Suprapubic skin (tissue), 4 donors: Measurements from ENCODE around the gene INPP5F.

ENCODE experiments used
- CTCF ChIP-seq, 2 donors: fragments of 200-600 bp in 1 of 2; fragments of 450-650 bp in 1 of 2; sonication (generic) in 1 of 2; IDR thresholded peaks; one replicate each; pipeline ENCODE4 v1.5.1; 2016 to 2019; ENCODE audit warnings: antibody characterized with exemption in 2 of 2, mild to moderate bottlenecking in 1 of 2, moderate library complexity in 1 of 2
- EP300 ChIP-seq: sonication (generic); formaldehyde crosslinking; IDR thresholded peaks from one replicate; pipeline ENCODE4 v1.6.1; 2017; ENCODE audit warnings: antibody characterized with exemption
- POLR2A ChIP-seq, 2 donors: fragments of 450-650 bp; IDR thresholded peaks; one replicate each; pipeline ENCODE4 v1.6.1; 2017; ENCODE audit warnings: antibody characterized with exemption in 2 of 2, mild to moderate bottlenecking in 2 of 2, moderate library complexity in 2 of 2
- POLR2AphosphoS5 ChIP-seq, 3 donors: sonication (generic); formaldehyde crosslinking; IDR thresholded peaks; one replicate each; pipeline ENCODE4 v1.6.1; 2017; ENCODE audit warnings: antibody characterized with exemption in 3 of 3

GRCh38 chr10:119824299-119824698 is 98.4 kb downstream of the INPP5F start:
- TF ChIP-seq CTCF (IDR thresholded peaks at IDR 0.05): no peak
- no peak for TF ChIP-seq POLR2A (IDR thresholded peaks at IDR 0.05)
- TF ChIP-seq EP300: no peak
- no peak for TF ChIP-seq POLR2AphosphoS5 (IDR thresholded peaks at IDR 0.05)
